WTC11 (cell line): ENCODE measurements around the gene SLC11A1. TPM values are rescaled to one million over a fixed set of nuclear protein-coding genes. Genes with fewer than 3 reads are reported as not detected.

Experiments used
- ATAC-seq: fragments of 200-7000 bp; cut with Tn5 transposase; 2 replicates; pipeline ENCODE4 v1.10.0; 2021; ENCODE audit warnings: mild to moderate bottlenecking, moderate library complexity
- CTCF ChIA-PET: fragments of 300-600 bp; sonication (Branson Sonifier 250); formaldehyde crosslinking; loops from one replicate; lab custom pipeline; 2021; ENCODE audit warnings: antibody characterized with exemption; lab: Charles Lee
- POLR2A ChIA-PET: fragments of 350-600 bp; sonication (Branson Sonifier 250); formaldehyde crosslinking; loops from one replicate; lab custom pipeline; 2021; ENCODE audit warnings: antibody characterized with exemption; lab: Charles Lee
- DNase-seq: peaks from one replicate; pipeline ENCODE4 v3.0.0; 2021; ENCODE audit warnings: low spot score
- H3K27ac Mint-ChIP-seq: 2 replicates; pipeline ENCODE4 v1.8.0; 2021; ENCODE audit warnings: mixed read lengths
- H3K27me3 Mint-ChIP-seq: 2 replicates; pipeline ENCODE4 v1.8.0; 2021; ENCODE audit warnings: low read depth, mild to moderate bottlenecking, moderate library complexity, mixed read lengths
- H3K36me3 Mint-ChIP-seq: 2 replicates; pipeline ENCODE4 v1.8.0; 2021; ENCODE audit warnings: mixed read lengths
- H3K4me1 Mint-ChIP-seq: 2 replicates; pipeline ENCODE4 v1.8.0; 2022; ENCODE audit warnings: mixed read lengths
- H3K4me3 Mint-ChIP-seq: 2 replicates; pipeline ENCODE4 v1.8.0; 2021; ENCODE audit warnings: mild to moderate bottlenecking, moderate library complexity, mixed read lengths
- H3K9me3 Mint-ChIP-seq: 2 replicates; pipeline ENCODE4 v1.8.0; 2021; ENCODE audit warnings: mixed read lengths
- ATF2 ChIP-seq: sonication (generic); formaldehyde crosslinking; IDR thresholded peaks from 2 replicates; pipeline ENCODE4 v1.8.1; 2022; ENCODE audit warnings: low read depth, missing genetic modification reagents, borderline replicate concordance
- CDX4 ChIP-seq: fragments of 250-450 bp; sonication (Bioruptor Pico); IDR thresholded peaks from 2 replicates; pipeline ENCODE4 v1.9.0; 2021; ENCODE audit warnings: moderate library complexity, mild to moderate bottlenecking, inconsistent platforms, borderline replicate concordance
- CTCF ChIP-seq: fragments of 200-600 bp; IDR thresholded peaks from 2 replicates; pipeline ENCODE4 v1.8.0; 2022; ENCODE audit warnings: antibody characterized with exemption
- E2F4 ChIP-seq: sonication (generic); formaldehyde crosslinking; IDR thresholded peaks from 2 replicates; pipeline ENCODE4 v1.8.1; 2022; ENCODE audit warnings: low read depth, mild to moderate bottlenecking, moderate library complexity, missing genetic modification reagents, borderline replicate concordance
- FOXP4 ChIP-seq: sonication (generic); formaldehyde crosslinking; IDR thresholded peaks from 2 replicates; pipeline ENCODE4 v1.8.0; 2022; ENCODE audit warnings: mild to moderate bottlenecking, missing genetic modification reagents
- IRF1 ChIP-seq: sonication (generic); formaldehyde crosslinking; IDR thresholded peaks from 2 replicates; pipeline ENCODE4 v1.8.0; 2023; ENCODE audit warnings: missing genetic modification reagents
- NFYB ChIP-seq: sonication (generic); formaldehyde crosslinking; conservative IDR thresholded peaks from 2 replicates; pipeline ENCODE4 v1.8.0; 2022; ENCODE audit warnings: low read depth, missing genetic modification reagents
- NR3C1 ChIP-seq: sonication (generic); formaldehyde crosslinking; conservative IDR thresholded peaks from 2 replicates; pipeline ENCODE4 v1.8.1; 2023; ENCODE audit warnings: low read depth, mild to moderate bottlenecking, missing genetic modification reagents
- SMAD4 ChIP-seq: sonication (generic); formaldehyde crosslinking; IDR thresholded peaks from 2 replicates; pipeline ENCODE4 v1.8.0; 2022; ENCODE audit warnings: mild to moderate bottlenecking, missing genetic modification reagents
- SOX15 ChIP-seq: fragments of 250-450 bp; sonication (Bioruptor Pico); IDR thresholded peaks from 2 replicates; pipeline ENCODE4 v1.9.0; 2021; ENCODE audit warnings: mild to moderate bottlenecking
- STAT6 ChIP-seq: sonication (generic); formaldehyde crosslinking; conservative IDR thresholded peaks from 2 replicates; pipeline ENCODE4 v1.8.1; 2023; ENCODE audit warnings: mild to moderate bottlenecking, low read depth, missing genetic modification reagents, moderate library complexity
- ZNF121 ChIP-seq: sonication (generic); formaldehyde crosslinking; IDR thresholded peaks from 2 replicates; pipeline ENCODE4 v1.8.0; 2023; ENCODE audit warnings: missing genetic modification reagents
- ZNF317 ChIP-seq: sonication (generic); formaldehyde crosslinking; IDR thresholded peaks from 2 replicates; pipeline ENCODE4 v1.8.1; 2023; ENCODE audit warnings: low read depth, mild to moderate bottlenecking, moderate library complexity, missing genetic modification reagents, borderline replicate concordance
- ZNF396 ChIP-seq: fragments of 250-450 bp; sonication (Bioruptor Pico); IDR thresholded peaks from 2 replicates; pipeline ENCODE4 v1.8.0; 2021; ENCODE audit warnings: mild to moderate bottlenecking, moderate library complexity, borderline replicate concordance
- ZNF416 ChIP-seq: fragments of 250-450 bp; sonication (Bioruptor Pico); IDR thresholded peaks from 2 replicates; pipeline ENCODE4 v1.9.0; 2021; ENCODE audit warnings: mild to moderate bottlenecking, inconsistent platforms
- ZNF423 ChIP-seq: fragments of 250-450 bp; sonication (Bioruptor Pico); IDR thresholded peaks from 2 replicates; pipeline ENCODE4 v2.1.2; 2022; ENCODE audit warnings: mild to moderate bottlenecking, moderate library complexity
- total RNA-seq: library from RNA; stranded (reverse); gene quantifications from 3 replicates; pipeline ENCODE4 v1.2.3, GENCODE V29; 2021

The SLC11A1 gene
- total RNA-seq, 1 experiment from 2014 or later = 0.31 TPM

GRCh38 chr2:218401890-218402289 lies 19.8 kb downstream of the SLC11A1 start:
- Mint-ChIP-seq H3K27me3 (peaks cover 23% of the 10 kb centered on the region), H3K9me3 (no peaks in the 10 kb centered on the region), H3K36me3 (peaks cover 8% of the 10 kb centered on the region), H3K27ac (no peak overlapping the region), H3K4me1 (peaks cover 24% of the 10 kb centered on the region), H3K4me3 (no peak overlapping the region)
- TF ChIP-seq CTCF = no peak
- no peak for DNase-seq
- no peak for ATAC-seq
- POLR2A ChIA-PET = no interaction called here
- CTCF ChIA-PET = no interaction called here

- peaks cover 23% of the 10 kb centered on the region for H3K4me1 Mint-ChIP-seq
- H3K4me3 Mint-ChIP-seq = no peak overlapping the region
- no peak for DNase-seq
- TF ChIP-seq ZNF121 (CRISPR knock-in tag) (no peak), NR3C1 (CRISPR knock-in tag) (no peak), ZNF423 (CRISPR knock-in tag) (no peak), IRF1 (CRISPR knock-in tag) (no peak), NFYB (CRISPR knock-in tag) (no peak), ZNF396 (CRISPR knock-in tag) (no peak), STAT6 (no peak), SMAD4 (CRISPR knock-in tag) (no peak), ATF2 (CRISPR knock-in tag) (no peak), CDX4 (CRISPR knock-in tag) (no peak), SOX15 (no peak), FOXP4 (CRISPR knock-in tag) (no peak), ZNF317 (CRISPR knock-in tag) (no peak), ZNF416 (CRISPR knock-in tag) (no peak), E2F4 (CRISPR knock-in tag) (no peak)
- TF ChIP-seq, all 79 proteins: peak for 0
- POLR2A ChIA-PET = no interaction called here
- Mint-ChIP-seq H3K27me3 (peaks cover 17% of the 10 kb centered on the region), H3K36me3 (peaks cover 8% of the 10 kb centered on the region), H3K27ac (no peak overlapping the region), H3K9me3 (no peaks in the 10 kb centered on the region)
- ATAC-seq = no peak
- CTCF ChIA-PET = no interaction called here
Observed at GRCh38 chr2:218402491-218402901, 20.4 kb downstream of the SLC11A1 start.
